GM21390 (cell line): Measurements from ENCODE around the gene RYR1.
A peak's percentile ranks its signal among the peaks of the same experiment; 100 is the strongest.
"Not testable (repeated sequence)": the region's sequence is repeated elsewhere in the genome, so short reads cannot be mapped to it uniquely, and the experiment has no call there.

Experiments used
- ATAC-seq: cut with Tn5 transposase; IDR thresholded peaks from one replicate; pipeline ENCODE4 v1.9.1; 2021; ENCODE audit not compliant: unreplicated experiment

The RYR1 gene

DNA sequence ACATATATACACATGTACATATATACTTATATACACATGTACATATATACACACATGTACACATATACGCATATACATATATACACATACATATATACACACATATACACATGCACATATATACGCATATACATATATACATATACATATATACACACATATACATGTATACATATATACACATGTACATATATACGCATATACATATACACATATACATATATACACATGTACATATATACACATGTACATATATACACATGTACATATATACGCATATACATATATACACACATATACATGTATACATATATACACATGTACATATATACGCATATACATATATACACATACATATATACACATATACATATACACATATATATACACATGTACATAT, 169.4 kb downstream of the RYR1 start:
- ATAC-seq, result not testable (repeated sequence)

DNA sequence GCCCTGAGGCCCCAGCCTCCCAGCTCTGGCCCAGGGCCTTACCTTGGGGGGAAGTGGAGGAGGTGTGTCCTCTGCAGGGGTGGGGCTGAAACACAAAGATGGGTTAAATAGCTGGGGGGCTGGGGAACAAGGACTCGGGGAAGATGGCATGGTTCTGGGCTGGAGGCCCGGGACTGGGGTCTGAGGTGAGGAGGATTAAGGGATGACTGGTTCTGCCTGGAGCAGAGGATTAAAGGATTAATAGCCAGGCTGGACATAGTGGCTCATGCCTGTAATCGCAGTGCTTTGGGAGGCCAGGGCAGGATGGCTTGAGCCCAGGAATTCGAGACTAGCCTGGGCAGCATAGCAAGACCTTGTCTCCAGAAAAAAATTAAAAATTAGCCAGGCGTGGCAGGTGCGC, 172.6 kb downstream of the RYR1 start:
- ATAC-seq, result no peak

DNA sequence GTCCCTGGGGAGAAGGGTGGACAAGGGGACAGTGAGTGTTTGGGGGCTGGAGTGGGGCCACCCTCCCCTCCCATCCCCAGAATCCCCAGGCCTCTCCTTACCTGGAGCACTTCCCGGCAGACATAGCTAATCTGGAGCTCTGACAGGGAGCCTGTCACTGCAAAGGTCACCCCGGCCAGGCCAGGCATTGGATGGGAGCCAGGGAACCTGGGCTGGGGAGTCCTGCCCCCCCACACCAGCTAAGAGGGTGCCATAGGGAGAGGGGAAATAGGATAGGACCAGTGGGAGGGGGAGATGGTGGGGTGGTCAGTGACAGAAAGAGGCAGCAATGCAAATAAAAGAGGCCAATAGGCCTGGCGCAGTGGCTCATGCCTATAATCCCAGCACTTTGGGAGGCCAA, 180.8 kb downstream of the RYR1 start:
- no peak for ATAC-seq

- no peak for ATAC-seq
Observed at GRCh38 chr19:38615007-38615581, 181.6 kb downstream of the RYR1 start.

DNA sequence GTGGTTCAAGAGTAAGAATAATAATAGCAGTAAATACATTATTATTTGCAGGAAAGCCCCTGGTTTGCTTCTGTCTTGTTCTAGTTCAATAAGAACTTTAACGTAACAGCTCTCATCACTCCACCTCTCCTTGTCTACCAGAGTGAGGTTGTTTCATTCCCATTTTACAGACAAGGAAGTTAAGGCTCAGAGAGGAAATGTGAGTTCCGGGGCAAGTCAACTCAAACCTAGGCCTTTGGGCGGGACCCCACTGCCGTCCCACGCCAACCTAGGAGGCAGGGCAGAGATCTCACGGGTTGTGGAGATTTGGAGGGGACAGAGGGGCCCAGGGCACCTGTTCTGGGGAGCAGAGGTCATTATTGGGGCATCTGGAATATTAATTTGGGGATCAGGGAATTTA, 182.8 kb downstream of the RYR1 start:
- no peak for ATAC-seq

GRCh38 chr19:38617283-38617763, 183.8 kb downstream of the RYR1 start:
- no peak for ATAC-seq

- peak; percentile 61 for ATAC-seq
Observed at GRCh38 chr19:38617764-38618589, 184.5 kb downstream of the RYR1 start, which contains the start of gene MAP4K1. TSS of gene MAP4K1 (minus strand) at chr19:38617953. CDS start at chr19:38617895, 58 bp downstream.

DNA sequence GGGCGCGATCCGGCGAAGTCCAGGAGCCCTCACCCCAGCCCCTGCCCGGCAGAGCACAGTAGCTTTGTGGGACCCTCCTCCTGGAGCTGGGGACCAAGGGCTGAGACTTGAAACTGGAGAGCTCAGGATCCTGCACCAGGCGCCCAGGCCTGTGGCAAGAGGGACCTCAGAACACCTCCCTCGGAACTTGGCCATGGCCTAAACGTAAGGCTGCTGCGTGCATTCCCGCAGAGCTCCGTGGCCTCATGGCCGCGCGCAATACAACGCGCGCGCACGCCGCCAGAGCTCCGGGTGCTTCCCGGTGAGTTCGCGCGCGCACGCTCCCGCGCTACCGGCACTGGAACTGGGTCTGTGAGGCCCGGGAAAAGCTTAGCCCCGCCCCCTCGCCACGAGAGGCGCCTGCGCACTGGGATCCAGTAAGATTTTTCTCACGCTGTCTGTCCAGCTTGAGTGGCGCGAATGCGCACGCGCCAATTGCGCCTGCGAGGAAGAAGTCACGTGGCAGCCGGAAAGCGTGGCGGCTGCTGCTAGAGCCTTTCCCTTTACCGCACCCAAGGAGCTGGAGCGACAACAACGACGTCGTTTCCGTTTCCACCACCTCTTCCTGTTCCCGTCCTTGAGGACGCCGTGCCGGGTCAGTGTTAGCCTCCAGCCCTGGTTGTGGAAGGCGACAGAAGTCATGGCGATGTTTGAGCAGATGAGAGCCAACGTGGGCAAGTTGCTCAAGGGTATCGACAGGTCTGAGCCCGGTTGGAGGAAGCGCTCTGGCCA, 185.3 kb downstream of the RYR1 start, which contains the start of gene EIF3K:
EIF3K (plus strand) TSS at position 599 of the 771 bp plus-strand sequence; CDS start at position 680, 81 bp downstream.
- peak; percentile 41 for ATAC-seq

- ATAC-seq, result peak; percentile 3
Observed at GRCh38 chr19:38619361-38620174, 186.1 kb downstream of the RYR1 start.

GRCh38 chr19:38624822-38625221, 191.3 kb downstream of the RYR1 start:
- ATAC-seq, result no peak

DNA sequence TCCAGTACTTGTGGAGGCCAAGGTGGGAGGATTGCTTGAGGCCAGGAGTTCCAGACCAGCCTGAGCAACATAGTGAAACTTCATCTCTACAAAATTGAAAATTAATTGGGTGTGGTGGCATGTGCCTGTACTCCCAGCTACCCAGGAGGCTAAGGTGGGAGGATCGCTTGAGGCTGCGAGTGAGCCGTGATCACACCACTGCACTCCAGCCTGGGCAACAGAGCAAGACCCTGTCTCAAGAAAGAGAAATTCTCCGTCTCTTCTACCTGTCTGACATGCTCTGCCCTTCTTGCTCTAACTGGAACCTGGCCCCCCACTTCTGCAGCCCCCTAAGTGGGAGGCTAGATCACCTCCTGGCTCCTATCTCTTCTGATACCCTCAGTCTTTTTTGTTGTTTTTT, 192.9 kb downstream of the RYR1 start:
- ATAC-seq, result no peak

DNA sequence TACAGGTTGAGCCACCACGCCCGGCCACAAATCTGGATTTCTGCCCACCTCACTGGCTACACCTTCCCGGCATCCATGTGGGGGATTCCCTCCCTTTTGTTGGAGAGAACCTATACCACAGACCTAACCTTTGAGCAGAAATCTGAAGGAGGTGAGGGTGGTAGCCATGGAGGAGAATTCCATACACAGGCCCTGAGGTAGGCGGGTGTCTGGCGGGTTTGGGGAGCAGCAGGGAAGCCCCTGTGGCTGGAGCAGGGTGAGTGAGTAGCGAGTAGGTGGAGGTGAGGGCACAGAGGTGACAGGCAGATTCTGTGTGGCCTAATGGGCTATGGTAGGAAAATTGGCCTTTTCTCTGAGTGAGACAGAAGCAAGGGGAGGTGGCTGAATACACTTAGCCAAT, 196.1 kb downstream of the RYR1 start:
- ATAC-seq, result no peak

DNA sequence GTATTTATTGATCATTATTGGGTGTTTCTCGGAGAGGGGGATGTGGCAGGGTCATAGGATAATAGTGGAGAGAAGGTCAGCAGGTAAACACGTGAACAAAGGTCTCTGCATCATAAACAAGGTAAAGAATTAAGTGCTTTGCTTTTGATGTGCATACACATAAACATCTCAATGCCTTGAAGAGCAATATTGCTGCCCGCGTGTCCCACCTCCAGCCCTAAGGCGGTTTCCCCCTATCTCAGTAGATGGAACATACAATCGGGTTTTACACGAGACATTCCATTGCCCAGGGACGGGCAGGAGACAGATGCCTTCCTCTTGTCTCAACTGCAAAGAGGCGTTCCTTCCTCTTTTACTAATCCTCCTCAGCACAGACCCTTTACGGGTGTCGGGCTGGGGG, 197.8 kb downstream of the RYR1 start:
- ATAC-seq, result not testable (repeated sequence)

DNA sequence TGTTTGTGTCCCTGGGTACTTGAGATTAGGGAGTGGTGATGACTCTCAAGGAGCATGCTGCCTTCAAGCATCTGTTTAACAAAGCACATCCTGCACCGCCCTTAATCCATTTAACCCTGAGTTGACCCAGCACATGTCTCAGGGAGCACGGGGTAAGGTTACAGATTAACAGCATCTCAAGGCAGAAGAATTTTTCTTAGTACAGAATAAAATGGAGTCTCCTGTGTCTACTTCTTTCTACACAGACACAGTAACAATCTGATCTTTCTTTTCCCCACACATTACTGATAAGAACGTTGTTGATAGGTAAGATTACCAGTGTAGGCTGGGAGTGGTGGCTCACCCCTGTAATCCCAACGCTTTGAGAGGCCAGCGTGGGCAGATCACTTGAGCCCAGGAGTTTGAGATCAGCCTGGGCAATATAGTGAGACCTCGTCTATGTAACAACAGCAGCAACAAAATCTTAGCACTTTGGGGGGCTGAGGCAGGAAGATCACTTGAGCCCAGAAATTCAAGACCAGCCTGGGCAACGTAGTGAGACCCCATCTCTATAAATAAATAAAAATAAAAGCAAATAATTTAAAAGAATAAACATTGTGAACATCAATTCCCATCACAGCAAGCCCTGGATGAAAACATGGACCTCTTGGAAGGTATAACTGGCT, 198.5 kb downstream of the RYR1 start:
- ATAC-seq, result not testable (repeated sequence)

GRCh38 chr19:38632476-38633213, 199.2 kb downstream of the RYR1 start:
- no peak for ATAC-seq

DNA sequence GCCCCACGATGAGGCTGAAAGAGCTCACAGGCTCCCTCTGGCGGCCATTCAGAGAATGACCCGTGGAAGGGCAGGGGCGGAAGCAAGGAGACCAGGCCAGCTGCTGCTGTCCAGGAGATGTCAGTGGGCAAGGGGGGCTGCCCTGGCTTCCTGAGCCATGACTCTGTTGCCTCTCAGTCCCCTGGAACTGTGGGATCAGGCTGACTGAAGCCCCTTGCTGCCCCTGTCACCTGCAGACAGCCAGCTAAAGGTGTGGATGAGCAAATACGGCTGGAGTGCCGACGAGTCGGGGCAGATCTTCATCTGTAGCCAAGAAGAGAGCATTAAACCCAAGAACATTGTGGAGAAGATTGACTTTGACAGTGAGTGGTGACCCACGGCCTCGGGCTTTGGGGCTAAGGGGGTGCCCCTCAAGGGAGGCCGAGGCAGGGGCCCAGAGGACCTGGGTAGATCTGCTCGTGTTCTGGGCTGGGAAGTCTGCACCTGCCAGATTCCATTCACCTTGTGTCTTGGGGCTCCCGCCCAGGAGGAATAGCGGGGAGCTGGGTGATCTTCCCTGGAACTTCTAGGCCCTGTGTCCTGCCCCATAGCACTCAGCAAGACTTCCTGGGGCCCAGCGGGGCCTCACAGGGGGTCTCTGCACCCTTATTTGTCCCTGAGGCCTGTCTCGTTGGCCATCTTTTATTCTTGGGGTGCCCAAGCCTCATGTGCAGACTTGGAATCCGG, 201.4 kb downstream of the RYR1 start:
- no peak for ATAC-seq

GRCh38 chr19:38635483-38636399, 202.2 kb downstream of the RYR1 start:
- ATAC-seq, result no peak
